NCI-H2171 (cell line): Measurements from ENCODE around the gene RORC.
"Not testable (repeated sequence)": the region's sequence is repeated elsewhere in the genome, so short reads cannot be mapped to it uniquely, and the experiment has no call there.

ENCODE experiments used
- DNase-seq: peaks from one replicate; lab custom pipeline; 2025; lab: John Stamatoyannopoulos, UW

RORC gene

DNA sequence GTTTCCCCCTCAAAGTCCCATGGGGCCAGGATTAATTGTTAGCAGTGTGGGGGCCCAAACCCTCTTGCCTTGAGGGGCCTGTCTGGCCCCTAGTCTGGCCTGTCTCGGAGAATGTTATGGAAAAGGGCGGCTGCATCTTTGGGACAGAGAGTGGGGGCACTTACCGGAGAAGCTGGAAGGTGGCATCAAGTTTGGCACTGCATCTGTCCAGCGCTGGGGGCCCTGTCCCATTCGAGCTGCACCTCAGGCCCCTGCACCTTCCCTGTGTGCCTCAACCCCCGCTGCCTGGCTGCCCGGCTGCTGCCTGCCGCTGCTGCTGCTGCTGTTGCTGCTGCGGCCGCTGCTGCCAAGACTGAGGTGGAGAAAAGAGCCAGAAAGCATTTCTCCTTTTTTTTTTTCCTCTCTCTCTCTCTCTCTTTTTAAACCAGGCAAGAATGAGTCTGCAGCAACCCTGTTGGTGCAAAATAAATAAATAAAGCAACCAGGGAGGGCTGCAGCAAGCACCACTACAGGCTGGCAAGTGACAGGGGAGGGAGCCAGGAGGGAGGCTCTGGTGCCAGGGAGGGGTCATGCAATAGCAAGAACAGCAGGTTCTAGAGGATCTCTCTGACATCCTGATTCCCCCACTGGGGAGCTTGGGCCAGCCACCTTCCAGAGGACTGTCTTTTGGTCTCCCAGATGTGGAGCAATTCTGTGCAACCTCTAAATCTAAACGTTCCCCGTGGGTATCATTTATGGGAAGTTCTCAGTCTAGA is 26.4 kb downstream of the RORC start, which contains the start of gene LINGO4:
TSS of gene LINGO4 (minus strand) at position 354 of the 755 bp plus-strand sequence. CDS start 2,715 bp downstream, outside the sequence.
- no peak for DNase-seq

DNA sequence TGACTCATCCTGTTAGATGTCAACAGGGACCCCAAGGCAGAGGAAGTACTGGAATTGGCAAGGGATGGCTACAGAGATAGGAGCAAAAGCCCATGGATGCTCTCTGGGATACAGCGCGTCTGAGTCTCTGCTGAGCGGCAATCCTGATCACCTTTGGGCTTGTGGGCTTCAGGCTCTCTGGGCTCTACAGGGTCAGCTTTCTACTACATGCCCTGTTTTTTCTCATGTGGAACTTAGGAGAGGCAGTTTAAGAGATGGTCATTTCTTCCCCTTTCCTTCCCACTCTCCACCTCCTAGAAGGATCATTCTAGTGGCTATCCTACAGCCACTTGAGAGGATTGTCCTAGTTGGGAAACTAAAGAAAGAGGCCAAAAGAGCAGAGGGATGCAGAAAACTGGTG is 27.7 kb downstream of the RORC start:
- DNase-seq: no peak

DNA sequence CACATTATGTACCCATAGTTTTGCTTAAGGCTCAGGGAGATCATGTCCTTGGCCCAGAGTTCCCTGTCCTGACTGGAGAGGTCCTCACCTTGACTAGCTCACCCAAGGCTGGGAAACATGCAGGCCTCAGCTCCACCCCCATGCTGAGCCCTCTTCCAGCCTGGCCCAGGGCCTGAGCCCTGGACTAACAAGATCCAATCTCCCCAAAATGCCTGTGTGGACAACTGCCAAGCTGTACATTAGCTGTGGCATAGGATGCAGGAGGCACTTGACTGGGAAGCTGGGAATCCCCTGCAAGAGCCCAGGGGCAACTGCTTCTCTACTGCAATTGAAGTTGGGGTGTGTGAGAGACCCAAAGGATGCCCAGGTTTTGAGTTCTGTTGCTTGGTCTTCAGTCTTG is 28.4 kb downstream of the RORC start:
- DNase-seq: no peak

DNA sequence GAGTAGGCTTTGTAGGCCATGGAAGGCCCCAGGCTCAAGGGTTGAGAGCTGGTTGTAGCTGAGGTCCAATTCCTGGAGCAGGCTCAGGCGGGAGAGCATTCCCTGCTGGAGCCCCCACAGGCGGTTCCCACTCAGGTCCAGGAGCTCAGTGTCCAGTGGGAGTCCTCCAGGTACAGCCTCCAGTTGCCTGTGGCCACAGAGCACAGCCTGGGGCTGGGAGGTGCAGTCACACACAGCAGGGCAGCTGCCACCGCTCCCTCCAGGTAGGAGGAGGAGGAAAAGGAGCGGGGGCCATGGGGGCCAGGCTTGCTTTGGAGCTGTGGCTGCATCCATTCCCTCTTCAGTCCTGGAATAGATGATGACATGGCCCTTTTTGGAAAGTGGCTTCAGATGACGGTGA is 29.2 kb downstream of the RORC start:
- DNase-seq: no peak

DNA sequence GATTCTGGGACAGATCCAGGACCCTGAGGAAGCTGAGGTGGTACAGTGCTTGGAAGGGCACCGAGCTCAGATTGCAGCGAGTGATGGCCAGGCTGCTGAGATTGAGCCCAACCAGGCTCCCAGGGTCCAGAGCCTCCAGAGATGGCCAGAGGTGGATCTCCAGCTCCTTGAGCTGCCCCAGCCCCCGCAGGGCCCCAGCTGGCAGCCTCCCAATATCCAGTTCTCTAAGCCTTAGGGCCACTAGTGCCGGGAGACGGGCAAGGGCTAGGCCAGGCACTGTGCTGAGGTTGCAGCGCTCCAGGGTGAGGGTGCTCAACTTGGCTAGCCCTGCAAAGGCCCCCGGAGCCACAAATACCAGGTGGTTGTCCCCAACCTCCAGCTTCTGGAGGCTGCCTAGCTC is 29.8 kb downstream of the RORC start:
- DNase-seq: no peak

DNA sequence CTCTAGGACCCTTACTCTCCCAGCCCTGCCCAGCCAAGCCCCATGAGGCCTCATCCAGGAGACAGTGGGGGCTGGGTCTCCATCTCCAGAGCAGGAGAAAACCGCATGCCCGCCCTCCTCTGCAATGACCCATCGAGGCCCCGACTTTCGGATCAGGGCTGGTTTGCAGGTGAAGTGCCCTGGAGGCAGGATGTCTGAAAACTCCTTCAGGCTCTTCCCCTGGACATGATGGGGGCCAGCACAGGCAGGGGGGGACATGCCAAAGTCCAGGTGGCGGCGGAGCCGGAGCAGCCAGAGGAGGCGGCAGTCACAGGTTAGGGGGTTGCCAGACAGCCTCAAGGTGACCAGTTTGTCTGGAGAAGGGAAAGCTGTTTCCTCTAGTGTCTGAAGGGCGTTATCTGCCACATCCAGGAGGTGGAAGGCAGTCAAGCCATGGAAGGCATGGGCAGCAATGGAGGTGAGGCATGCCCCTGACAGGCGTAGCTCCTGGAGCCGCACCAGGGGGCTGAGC is 30.2 kb downstream of the RORC start:
- no peak for DNase-seq

DNA sequence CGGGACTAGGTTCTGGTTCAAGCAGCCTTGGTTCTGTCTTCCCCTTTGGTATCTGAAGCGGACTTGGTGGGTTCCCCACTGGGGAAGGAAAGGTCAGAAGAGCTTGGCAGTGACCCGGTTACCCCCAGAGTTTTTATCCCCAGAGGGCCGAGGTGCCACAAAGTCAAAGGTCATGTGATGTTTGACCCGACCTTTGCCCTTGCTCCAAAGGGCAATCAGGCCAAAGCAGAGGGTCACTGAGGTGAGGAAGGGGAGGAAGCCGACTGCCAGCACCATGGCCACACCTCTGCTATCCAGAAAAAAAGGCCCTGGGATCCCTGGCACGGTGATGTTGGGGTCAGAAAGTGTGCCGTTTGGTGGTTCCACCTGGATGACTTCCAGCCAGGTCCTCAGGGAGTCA is 30.8 kb downstream of the RORC start:
- no peak for DNase-seq

DNA sequence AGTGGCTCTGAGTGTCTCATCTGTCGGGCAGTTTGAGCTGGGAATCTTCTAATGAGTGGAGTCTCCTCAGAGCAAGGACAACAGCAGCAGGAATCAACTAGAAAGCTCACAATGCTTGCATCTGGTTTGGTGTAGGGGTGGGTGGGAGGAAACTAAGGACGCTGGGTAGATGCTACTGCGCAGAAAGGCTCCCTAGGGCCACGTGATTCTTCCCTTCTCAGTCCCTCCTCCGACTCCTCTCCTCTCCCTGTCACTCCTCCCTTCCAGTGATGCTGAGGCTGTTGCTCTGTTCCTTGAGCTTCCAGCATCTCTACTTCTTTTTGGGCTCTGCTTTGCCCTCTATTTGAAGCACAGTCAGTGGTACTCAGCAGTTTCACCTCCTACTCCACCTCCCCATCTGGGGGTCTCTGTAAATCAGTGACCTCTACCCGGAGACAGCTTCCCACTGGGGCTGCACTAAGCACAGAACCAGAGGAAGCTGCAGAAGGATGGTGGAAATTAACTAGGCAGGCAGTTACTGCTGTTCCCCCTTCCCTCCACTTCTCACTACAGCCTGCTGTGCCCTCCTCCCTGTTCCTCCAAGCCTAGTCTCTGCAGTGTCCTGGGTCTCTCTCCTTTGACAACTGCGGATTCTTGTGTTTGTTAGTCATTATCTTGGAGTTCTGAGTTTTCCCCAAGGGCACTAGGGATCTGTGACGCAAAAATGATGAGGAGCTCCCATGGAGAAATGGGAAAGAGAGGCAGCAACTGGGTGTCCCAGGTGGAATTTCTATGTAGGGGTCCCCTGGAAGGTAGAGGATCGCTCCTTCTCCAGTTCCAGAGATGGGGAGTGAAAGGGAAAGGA is 32.2 kb downstream of the RORC start:
- DNase-seq: no peak

DNA sequence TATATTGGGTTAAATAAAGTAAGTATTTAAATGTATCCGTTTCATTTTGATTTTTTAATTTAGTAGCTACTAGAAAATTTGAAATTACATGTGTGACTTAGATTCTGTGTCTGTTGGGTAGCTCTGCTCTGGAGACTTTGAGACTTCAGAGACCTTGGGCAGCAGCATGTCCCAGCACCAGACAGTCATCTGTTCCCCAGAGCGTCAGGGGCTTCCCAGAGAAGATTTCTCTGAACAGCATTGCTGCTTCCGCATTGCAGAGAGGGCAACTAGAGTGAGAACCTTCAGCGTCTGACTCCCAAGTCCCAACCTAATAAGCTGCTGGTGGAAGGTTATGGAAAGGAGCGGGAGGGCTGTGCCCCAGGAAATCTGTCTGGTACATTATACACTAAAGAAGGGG is 33.0 kb downstream of the RORC start:
- DNase-seq: no peak

DNA sequence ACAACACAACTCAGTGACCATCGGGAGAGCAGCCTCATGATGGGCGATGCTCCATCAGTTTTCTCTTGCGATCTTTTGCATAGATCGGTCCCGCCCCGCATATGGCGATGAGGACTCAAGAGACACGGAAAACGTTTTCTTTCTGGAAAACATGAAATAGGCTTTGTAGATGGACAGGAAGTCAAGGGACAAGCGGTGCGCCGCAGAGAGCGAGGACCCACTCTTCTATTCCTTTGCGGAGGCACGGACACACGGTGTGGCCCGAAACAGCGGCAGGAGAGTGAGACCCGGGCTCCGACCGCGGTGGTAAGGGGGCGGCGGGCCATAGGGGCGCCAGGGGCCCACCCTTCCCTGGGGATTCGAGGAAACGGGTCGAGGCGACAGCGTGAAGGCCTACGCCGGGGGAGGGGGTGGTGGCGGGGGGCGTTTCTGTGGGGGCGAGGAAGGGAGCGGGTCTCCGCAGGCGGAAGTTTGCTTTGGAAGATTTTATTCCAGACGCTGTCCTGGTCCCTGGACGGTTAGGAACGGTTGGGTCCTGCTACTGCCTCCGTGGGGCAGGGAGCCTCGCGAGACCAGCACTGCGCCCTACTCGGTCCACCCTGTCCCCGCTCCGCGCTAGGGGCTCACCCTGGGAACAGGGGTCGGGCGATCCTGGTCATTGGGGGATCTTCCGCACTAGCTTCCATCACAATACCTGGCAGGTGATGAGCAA is 40.5 kb downstream of the RORC start:
- no peak for DNase-seq

DNA sequence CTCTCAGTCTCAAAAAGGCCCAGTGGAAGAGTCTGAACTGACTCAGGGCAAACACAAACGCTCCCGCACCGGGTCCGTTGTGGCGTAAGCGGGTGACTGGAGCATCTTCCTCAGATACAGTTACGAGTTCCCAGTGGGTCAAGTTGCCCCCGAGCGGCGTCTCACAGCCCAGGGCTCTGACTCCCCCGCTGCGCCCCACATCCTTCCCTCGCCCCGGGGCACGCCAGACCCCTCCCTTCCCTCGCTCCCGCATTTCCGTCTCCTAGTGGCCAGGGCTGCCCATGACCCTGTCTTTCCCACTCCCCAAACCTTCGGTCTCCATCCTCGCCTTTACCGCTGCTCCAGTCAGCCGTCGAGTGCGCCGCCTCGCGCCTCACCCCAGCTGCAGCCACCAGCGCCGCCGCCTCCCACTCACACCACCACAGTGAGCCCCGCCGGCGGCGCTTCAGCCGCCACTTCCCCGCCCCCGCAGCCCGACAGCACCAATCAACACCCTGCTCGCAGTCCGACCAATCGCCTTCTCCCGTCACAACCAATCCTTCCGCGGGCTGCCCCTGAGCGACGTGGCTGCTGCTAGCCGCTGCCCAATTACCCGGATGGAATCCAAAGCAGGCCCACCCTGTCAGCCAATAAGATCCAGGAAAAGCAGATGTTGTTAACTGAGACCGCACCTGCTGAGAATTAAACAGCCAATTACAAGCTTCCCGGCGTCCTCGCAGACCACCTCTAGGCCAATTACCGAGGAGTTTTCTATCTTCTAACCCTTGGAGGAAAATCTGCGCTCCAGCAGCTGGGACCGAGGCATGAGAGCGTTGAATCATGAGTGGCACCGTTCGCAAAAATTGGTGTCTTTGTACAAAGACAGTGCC is 41.3 kb downstream of the RORC start, which contains the start of gene TDRKH:
TSS of gene TDRKH (minus strand) at position 430 of the 869 bp plus-strand sequence. CDS start 7,478 bp downstream, outside the sequence.
- DNase-seq: peak; percentile 97

DNA sequence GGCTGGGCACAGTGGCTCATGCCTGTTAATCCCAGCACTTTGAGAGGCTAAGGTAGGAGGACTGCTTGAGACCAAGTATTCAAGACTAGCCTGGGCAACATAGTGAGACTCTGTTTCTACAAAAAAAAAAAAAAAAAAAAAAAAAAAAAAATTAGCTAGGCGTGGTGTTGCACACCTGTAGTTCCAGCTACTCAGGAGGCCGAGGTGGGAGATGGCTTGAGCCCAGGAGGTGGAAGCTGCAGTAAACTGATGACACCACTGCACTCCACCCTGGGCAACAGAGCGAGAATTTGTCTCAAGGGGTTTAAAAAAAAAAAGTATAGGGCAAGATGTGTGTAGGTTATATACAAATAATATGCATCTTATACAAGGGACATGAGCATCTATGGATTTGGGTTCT is 43.9 kb downstream of the RORC start:
- no peak for DNase-seq

DNA sequence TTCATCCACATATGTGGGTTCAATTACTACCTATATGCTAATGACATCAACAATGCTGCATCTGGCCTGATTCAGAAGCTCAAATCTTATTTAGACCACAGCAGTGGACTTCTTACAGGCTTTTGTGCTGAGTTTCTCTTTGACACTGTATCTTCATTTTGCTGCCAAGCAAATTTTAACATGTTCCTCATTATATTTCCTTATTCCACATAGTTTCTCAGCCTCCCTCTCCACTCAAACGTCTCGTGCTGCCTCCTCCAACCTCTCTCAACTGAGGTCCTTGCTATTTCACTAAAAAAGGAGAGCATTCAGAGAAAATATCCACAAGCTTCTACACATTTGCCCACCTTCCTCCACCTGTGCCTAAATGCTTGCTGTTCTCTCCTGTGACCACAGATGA is 47.8 kb downstream of the RORC start:
- DNase-seq: no peak

DNA sequence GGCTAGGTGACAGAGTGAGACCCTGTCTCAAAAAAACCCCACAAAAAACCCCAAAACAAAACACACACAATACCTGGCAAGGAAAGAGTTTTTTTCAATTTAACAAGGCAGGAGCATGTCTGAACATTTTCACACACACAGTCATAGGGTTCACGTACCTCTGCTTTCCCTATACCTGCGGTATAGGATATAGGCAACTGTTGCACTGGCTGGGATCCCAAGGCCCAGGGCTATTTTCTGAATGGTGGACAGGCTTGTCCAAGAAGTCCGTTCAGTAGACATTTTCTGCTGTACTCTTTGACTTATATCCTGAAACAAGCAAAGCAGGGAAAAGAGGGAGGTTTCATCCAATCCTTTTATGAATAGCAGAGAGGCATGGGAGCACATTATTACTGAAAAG is 48.9 kb downstream of the RORC start:
- no peak for DNase-seq

DNA sequence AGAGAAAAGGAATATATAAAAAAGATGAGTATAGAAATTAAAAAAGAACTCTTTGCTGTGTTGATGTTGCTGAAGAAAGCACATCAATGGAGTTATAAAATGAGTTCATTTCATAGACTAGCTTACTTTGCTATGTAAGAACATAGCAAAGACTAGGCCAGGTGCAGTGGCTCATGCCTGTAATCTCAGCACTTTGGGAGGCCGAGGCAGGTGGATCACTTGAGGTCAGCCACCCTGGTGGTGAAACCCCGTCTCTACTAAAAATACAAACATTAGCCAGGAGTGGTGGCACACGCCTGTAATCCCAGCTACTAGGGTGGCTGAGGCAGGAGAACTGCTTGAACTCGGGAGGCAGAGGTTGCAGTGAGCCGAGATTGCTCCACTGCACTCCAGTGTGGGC is 49.6 kb downstream of the RORC start:
- DNase-seq: not testable (repeated sequence)

DNA sequence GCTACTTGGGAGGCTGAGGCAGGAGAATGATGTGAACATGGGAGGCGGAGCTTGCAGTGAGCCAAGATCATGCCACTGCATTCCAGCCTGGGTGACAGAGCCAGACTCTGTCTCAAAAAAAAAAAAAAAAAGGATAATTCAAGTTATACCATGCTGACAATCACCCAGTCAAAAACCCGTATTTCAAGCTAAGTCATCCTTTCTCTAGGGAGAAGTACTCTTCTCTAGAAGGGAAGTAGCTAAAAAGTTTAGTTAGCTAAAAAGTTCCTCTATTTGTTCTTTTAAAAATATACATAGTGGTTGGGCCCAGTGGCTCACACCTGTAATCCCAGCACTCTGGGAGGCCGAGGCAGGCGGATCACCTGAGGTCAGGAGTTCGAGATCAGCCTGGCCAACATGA is 50.9 kb downstream of the RORC start:
- not testable (repeated sequence) for DNase-seq

DNA sequence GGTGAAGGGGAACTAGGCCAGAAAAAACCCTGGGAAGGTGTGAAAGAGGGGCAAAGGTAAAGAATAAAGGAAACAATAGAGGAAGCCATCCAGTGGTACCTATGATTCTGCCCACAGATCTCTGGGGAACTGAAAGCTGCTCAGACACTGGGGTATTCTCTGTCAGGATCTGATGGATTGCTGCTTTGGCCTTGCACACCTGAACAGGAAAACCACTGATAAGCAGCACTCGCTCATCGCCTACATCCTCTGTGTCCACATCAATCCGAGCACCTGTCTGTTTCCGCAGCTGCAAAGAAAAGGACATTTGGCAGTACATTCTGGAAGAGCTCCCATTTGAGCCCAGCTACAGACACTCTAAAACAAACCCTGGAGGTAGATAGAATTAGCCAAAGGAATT is 51.8 kb downstream of the RORC start:
- DNase-seq: no peak

DNA sequence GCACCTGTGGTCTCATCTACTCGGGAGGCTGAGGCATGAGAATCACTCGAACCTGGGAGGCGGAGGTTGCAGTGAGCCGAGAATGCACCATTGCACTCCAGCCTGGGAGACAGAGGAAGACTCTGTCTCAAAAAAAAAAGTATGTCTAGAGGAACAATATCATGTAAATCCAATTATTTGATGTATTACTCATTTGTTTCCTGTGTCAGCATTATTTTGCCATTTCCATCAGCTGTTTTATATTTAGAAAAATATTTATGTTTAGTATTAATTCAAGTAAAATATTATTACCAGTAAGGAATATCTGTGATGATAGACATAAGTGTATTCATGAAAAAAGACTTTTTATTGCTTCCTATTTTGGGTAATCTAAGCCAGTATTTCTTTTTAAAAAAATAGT is 54.3 kb downstream of the RORC start:
- no peak for DNase-seq

DNA sequence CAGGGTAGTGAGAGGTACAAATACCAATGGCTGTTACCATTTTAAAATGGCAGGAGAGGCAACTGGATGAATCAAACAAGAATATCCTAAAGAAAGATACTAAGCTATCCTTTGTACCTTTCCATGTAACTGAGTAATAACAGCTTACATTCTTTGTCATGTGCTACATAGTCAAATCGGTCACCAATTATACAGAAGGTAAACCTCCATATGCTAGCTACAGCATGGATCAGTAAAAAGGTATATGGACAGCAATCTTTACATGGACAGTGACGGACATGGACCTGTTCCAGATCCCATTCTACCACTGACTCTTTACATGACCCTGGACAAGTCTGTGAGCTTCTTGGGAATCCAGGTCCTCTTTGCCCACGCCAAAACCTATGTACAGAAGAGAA is 54.9 kb downstream of the RORC start:
- DNase-seq: no peak

DNA sequence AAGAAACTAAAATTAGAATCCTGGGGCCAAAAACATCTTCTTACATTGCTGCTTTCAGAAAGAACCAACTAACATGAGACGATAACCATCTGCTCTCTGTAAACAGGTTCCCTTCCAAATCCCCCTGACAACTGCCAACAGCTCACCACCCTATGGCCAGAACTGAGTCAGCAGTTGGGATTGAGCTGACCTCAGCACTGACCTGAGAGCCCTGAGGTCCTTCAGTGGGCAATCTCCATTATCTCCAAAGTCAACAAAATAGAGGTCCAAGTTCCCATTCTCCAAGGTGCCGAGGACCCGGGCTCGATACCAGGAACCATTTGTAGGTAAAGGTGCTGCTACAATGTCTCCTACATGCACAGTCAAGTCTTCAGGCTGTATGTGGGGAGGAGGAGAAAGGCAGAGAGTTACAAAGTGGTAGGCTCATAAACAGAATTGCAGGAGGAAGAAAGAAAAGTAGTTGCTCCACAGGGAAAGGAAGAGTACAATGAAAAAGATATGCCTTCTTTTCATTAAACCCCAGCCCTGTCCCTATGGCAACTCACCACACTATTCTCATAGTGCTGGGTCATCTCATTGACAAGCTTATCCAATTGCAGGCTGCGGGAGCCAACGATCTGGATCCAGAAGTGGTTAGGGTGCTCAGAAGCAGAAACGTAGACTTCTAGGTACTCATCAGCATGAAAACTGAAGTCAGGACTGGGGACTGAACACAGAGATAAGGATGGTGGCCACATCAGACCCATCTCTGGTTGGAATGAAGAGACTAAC is 55.5 kb downstream of the RORC start:
- DNase-seq: no peak
